Activated CD4-positive, alpha-beta T cell treated with anti-CD3 and anti-CD28 coated beads, Interleukin-2, amount 10 ng/mL, durations not matched to agents 7 days and 5 days (primary cell): ENCODE results near the gene LDLRAD3. TPM values are rescaled to one million over a fixed set of nuclear protein-coding genes. Genes with fewer than 3 reads are reported as not detected.

Source experiments
- CTCF ChIA-PET: fragments of 350-600 bp; sonication (Branson Sonifier 250); formaldehyde crosslinking; loops from one replicate; lab custom pipeline; 2021; ENCODE audit warnings: antibody characterized with exemption; lab: Charles Lee
- POLR2A ChIA-PET: fragments of 350-600 bp; sonication (Branson Sonifier 250); formaldehyde crosslinking; loops from one replicate; lab custom pipeline; 2021; ENCODE audit warnings: antibody characterized with exemption; lab: Charles Lee
- DNase-seq: peaks from one replicate; pipeline ENCODE4 v3.0.0-alpha.2; 2020
- H3K27ac Mint-ChIP-seq: one replicate; pipeline ENCODE4 v1.8.0; 2021; ENCODE audit warnings: mild to moderate bottlenecking, moderate library complexity, mixed read lengths
- H3K27me3 Mint-ChIP-seq: one replicate; pipeline ENCODE4 v1.8.0; 2021; ENCODE audit warnings: mixed read lengths
- H3K36me3 Mint-ChIP-seq: one replicate; pipeline ENCODE4 v1.8.0; 2021; ENCODE audit warnings: low read depth, mixed read lengths
- H3K4me1 Mint-ChIP-seq: one replicate; pipeline ENCODE4 v1.8.0; 2021; ENCODE audit warnings: mixed read lengths
- H3K4me3 Mint-ChIP-seq: one replicate; pipeline ENCODE4 v1.8.0; 2021; ENCODE audit warnings: mild to moderate bottlenecking, moderate library complexity, mixed read lengths
- H3K9me3 Mint-ChIP-seq: one replicate; pipeline ENCODE4 v1.8.0; 2021; ENCODE audit warnings: mixed read lengths
- total RNA-seq, 2 experiments: library from RNA; stranded (reverse); gene quantifications; one replicate each; pipeline ENCODE4 v1.2.3, GENCODE V29; 2021

The LDLRAD3 gene
- total RNA-seq, 2 experiments from 2014 or later = 0.07 TPM; not detected in 1

DNA sequence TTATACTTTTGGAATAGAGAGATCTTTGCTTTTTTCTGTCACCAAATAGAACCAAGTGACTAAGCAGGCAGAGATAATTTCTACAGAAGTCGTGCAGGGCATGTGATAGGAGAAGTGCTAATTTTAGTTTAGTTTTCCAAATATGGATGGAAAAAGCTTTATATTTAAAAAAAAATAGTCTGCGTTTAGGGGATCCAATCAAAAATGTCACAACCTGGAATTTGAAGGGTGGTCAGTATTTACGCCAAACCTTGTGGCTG is 165.7 kb downstream of the LDLRAD3 start:
- Mint-ChIP-seq H3K4me1 (peaks cover 7% of the 10 kb centered on the region), H3K27ac (no peak overlapping the region), H3K9me3 (no peaks in the 10 kb centered on the region), H3K36me3 (no peaks in the 10 kb centered on the region), H3K27me3 (no peaks in the 10 kb centered on the region), H3K4me3 (no peak overlapping the region)
- CTCF ChIA-PET = no interaction called here
- POLR2A ChIA-PET = no interaction called here
- no peak for DNase-seq

DNA sequence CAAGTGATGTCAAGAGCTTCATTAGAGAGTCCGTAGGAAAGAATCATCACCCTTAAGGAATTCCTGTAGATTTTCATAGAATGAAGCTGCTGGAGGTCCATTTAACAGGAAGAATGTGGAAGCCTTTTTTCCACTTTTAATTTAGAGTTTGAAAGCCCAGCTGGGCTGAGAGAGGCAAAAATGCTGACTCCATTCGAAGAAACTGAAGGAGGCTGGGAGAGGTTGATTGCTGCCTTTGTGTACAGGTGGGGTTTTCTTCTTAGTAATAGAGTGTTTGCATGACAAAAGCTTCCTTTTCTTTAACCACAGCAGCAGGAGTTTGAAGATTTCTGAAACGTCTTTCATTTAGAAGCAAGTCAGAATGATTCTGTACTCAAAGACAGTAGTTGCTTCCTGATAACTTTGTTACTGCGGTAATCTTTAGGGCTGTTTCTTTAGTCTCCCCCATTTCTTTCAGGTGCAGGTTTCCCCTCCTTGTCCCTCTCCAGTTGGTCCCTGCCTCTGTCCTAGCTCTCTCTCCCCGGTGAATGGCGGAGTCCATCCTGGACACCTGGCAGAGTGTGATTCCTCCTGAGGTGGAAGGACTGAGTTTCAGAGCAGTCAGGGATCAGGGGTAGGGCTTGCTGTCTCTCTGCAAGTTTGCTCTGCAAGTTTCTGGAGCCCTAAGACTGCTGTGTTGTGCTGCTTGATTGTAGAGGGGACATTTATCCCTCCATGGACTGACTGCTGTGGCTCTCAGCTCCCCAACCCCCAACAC is 166.2 kb downstream of the LDLRAD3 start:
- H3K36me3 Mint-ChIP-seq = no peaks in the 10 kb centered on the region
- DNase-seq = no peak
- H3K27ac Mint-ChIP-seq = no peak overlapping the region
- H3K4me3 Mint-ChIP-seq = no peak overlapping the region
- H3K9me3 Mint-ChIP-seq = no peaks in the 10 kb centered on the region
- POLR2A ChIA-PET = no interaction called here
- no peaks in the 10 kb centered on the region for H3K27me3 Mint-ChIP-seq
- CTCF ChIA-PET = no interaction called here
- peaks cover 7% of the 10 kb centered on the region for H3K4me1 Mint-ChIP-seq

DNA sequence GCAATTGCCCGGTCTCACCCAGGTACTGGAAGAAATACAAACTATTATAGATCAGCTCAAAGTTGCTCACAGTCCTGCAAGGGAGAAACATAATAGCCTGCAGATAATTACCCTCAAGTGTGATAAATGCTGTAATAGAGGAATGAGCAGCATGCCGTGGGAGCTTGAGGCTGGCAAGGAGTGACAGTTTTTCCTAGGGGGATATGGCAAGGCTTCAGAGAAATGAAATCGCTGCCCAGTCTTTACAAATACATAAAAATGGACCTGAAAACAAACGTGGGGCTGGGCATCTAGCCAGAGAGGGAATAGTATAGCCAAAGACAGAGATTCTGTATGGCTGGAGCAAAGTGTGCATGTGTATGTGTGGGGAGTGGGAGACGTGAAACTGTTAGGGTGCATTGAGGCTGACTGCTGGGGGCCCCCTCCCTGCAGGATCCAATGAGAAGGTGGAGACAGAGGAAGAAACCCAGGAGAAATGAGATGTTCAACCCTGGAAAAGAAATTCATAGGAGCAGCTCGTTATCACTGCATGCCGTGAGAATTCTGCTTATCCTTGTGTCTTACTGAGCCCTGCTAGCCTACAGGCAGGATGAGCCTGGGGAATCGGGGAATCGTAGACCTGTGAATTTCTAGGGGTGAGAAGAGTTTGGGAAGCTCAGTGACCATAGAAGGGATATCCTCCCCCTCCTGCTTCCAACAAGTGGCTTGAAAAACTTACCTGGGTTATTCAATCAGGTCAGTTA is 167.0 kb downstream of the LDLRAD3 start:
- Mint-ChIP-seq H3K27ac (no peak overlapping the region), H3K36me3 (no peaks in the 10 kb centered on the region), H3K27me3 (no peaks in the 10 kb centered on the region), H3K9me3 (no peaks in the 10 kb centered on the region), H3K4me1 (peaks cover 7% of the 10 kb centered on the region), H3K4me3 (no peak overlapping the region)
- CTCF ChIA-PET = no interaction called here
- no peak for DNase-seq
- POLR2A ChIA-PET = no interaction called here

DNA sequence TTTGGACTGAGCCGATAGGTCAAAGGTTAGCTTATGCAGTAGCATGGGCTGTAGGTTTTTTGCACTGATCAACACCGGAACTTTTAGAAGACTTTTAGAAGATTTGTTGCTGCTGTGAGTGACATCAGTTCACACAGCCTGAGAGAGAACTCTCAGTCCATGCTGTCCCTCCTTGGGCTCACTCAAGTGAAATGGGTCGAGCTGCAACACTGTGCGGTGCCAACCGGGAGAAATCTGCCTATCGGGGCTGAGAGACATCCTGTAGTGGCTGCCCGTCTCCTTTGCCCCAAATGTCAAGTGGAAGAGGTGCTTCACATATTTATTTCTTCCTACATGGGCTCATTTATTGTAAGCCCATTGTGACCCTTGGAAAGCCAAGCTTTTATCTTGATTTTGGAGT is 170.2 kb downstream of the LDLRAD3 start:
- H3K9me3 Mint-ChIP-seq = no peaks in the 10 kb centered on the region
- CTCF ChIA-PET = interaction anchor here (0.7 kb wide), 2 partner anchors 178 to 351 kb away, joined by 3 to 4 read pairs; no protein-coding TSS in a partner anchor
- H3K4me1 Mint-ChIP-seq = peaks cover 7% of the 10 kb centered on the region
- H3K27me3 Mint-ChIP-seq = no peaks in the 10 kb centered on the region
- DNase-seq = no peak
- H3K27ac Mint-ChIP-seq = no peak overlapping the region
- no peaks in the 10 kb centered on the region for H3K36me3 Mint-ChIP-seq
- POLR2A ChIA-PET = no interaction called here
- H3K4me3 Mint-ChIP-seq = no peak overlapping the region

DNA sequence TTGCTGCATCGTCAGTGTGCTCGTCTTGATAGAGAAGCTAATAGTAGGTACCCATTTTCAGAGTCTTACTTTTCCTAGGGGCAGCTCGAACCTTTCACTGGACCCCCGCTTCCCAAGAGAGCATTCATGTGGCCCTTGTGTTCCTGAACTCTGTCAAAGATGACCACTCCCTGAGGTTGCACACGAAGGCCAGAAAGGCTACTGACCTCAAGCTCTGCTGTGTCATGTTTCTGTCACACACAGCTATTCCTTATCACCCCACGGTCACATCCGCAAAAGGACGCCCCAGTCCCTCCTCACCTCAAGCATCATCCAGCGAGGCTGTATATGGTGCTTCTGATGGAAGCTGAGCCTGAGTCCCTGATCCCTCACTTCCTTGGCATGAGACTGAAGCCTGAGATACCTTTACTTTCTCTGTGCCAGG is 171.5 kb downstream of the LDLRAD3 start:
- Mint-ChIP-seq H3K27ac (no peak overlapping the region), H3K36me3 (no peaks in the 10 kb centered on the region), H3K27me3 (no peaks in the 10 kb centered on the region), H3K4me3 (no peak overlapping the region), H3K4me1 (peaks cover 5% of the 10 kb centered on the region), H3K9me3 (no peaks in the 10 kb centered on the region)
- no peak for DNase-seq
- ChIA-PET CTCF (interaction anchor here (0.5 kb wide), 1 partner anchor 609 kb away, joined by 5 read pairs; no protein-coding TSS in a partner anchor), POLR2A (no interaction called here)

DNA sequence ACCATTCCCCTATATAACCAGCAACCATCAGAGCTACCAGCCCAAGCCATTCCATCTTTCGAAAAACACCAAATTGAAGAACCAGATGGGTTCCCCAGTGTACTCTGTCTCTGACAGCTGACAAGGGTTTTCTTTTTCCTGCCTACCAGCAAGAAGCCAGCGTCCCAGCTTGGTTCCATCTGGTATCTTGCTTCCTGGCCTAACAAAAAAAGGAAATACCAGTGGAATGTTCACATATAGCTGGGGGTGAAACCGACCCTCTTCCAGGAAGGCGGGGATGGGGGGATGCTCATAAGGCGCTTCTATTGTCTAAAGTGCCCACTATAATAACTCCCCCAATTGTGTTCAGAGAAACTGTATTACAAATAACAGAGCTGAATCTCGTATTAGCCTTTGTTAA is 172.3 kb downstream of the LDLRAD3 start:
- Mint-ChIP-seq H3K4me1 (no peaks in the 10 kb centered on the region), H3K9me3 (no peaks in the 10 kb centered on the region), H3K27me3 (no peaks in the 10 kb centered on the region), H3K27ac (no peak overlapping the region), H3K4me3 (no peak overlapping the region), H3K36me3 (no peaks in the 10 kb centered on the region)
- DNase-seq = no peak
- ChIA-PET CTCF (no interaction called here), POLR2A (no interaction called here)

DNA sequence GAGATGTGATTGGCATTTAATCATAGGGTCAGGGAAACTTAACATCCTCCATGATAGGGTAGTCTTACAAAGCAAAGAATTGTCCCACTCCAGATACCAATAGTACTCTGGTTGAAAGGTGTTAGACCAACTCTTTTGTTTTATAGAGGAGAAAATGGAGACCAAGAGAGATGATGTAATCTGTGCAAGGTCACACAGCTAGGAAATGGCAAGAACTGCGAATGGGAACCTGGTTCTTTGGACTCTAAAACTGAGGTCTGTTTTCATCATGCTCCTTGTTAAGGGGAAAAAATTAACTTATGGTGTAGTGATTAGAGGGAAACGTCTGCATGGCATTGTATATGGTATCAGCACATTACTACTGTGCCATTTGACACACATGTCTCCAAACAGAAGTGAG is 174.2 kb downstream of the LDLRAD3 start:
- H3K27ac Mint-ChIP-seq = no peak overlapping the region
- no peaks in the 10 kb centered on the region for H3K4me1 Mint-ChIP-seq
- no peaks in the 10 kb centered on the region for H3K27me3 Mint-ChIP-seq
- DNase-seq = no peak
- H3K36me3 Mint-ChIP-seq = no peaks in the 10 kb centered on the region
- H3K9me3 Mint-ChIP-seq = no peaks in the 10 kb centered on the region
- ChIA-PET POLR2A (no interaction called here), CTCF (no interaction called here)
- no peak overlapping the region for H3K4me3 Mint-ChIP-seq

DNA sequence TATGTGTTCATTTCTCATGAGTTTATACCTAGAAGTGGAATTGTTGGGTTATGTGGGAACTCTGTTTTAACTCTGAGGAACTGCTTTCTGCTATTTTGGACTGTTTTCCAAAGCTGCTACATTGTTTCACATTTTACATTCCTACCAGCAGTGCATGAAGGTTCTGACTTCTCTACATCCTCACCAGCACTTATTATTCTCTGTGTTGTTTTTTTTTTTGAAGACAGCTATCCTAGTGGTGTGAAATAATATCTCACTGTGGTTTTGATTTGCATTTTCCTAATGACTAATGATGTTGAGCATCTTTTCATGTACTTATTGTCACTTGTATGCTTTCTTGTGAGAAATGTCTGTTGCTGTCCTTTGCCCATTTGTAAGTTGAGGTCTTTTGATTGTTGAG is 175.4 kb downstream of the LDLRAD3 start:
- no peak overlapping the region for H3K27ac Mint-ChIP-seq
- ChIA-PET CTCF (no interaction called here), POLR2A (no interaction called here)
- no peaks in the 10 kb centered on the region for H3K27me3 Mint-ChIP-seq
- H3K9me3 Mint-ChIP-seq = no peaks in the 10 kb centered on the region
- H3K4me1 Mint-ChIP-seq = no peaks in the 10 kb centered on the region
- H3K4me3 Mint-ChIP-seq = no peak overlapping the region
- DNase-seq = no peak
- no peaks in the 10 kb centered on the region for H3K36me3 Mint-ChIP-seq

DNA sequence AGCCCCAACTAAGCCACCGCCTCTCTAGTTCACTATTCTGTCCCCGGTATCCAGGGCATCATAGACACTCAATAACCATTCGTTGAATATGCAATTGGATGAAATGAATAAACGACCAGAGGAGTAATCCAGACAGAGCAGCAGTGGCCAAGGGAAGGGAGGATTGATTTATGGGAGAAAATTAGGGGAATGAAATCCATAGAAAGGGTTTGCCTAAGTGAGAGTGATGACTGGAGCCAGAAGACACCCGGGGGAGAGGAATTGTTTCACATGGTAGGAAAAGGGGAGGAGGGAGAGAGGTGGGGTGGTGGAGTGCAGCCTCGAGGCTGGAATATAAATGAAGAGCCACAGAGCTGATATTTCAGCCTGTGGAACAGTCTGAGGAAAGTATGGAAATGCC is 177.2 kb downstream of the LDLRAD3 start:
- DNase-seq = no peak
- H3K36me3 Mint-ChIP-seq = no peaks in the 10 kb centered on the region
- no peaks in the 10 kb centered on the region for H3K27me3 Mint-ChIP-seq
- no peak overlapping the region for H3K4me3 Mint-ChIP-seq
- POLR2A ChIA-PET = no interaction called here
- H3K4me1 Mint-ChIP-seq = no peaks in the 10 kb centered on the region
- H3K27ac Mint-ChIP-seq = no peak overlapping the region
- CTCF ChIA-PET = no interaction called here
- no peaks in the 10 kb centered on the region for H3K9me3 Mint-ChIP-seq

DNA sequence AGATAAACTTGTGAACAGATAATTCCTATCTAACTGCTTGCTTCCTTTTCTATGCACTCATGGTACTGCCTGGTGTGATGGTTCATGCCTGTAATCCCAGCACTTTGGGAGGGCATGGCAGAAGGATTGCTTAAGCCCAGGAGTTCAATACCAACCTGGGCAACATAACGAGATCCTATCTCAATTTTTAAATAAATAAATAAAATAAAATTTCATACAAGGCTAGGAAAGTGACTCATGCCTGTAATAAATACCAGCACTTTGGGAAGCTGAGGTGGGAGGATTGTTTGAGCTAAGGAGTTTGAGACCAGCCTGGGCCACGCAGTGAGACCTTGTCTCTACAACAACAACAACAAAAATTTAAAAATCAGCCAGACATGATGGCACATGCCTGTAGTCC is 178.8 kb downstream of the LDLRAD3 start:
- H3K4me1 Mint-ChIP-seq = no peaks in the 10 kb centered on the region
- ChIA-PET POLR2A (no interaction called here), CTCF (no interaction called here)
- no peak overlapping the region for H3K4me3 Mint-ChIP-seq
- H3K9me3 Mint-ChIP-seq = no peaks in the 10 kb centered on the region
- H3K36me3 Mint-ChIP-seq = no peaks in the 10 kb centered on the region
- no peak for DNase-seq
- H3K27me3 Mint-ChIP-seq = no peaks in the 10 kb centered on the region
- H3K27ac Mint-ChIP-seq = no peak overlapping the region

DNA sequence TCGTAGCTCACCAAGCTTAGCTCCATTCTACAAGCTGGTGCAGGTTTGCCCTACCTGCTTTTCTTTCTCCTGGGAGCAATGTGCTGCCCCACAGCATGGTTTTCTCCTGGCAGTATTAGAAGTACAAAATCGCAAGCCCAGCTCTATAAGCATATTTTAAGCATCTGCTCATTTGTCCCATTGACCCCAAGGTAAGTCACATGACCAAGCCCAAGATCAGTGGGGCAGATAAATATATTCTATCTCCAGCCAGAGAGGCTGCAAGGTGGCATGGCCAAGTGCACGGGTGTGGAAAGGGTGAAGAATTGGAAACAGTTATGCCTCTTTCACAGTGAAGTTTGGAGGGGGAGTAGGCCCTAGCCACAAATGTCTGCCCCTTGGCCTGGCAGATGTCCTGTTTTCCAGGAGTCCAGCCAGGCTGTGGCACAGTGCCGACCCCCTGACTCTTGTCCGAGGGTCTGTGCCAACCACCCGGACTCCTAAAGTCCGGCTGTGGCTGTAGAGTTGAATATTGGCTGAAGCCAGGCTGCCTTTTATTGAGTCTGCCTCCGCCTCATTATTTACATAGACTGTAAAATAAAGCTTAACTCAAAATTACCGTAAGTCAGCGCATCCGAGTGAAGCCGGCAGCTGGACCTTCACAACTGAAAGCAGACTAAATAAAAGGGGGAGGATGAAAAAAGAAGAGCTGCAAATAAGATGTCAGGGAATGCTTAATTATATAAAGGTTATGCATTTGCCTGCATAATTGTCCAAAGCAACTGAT is 179.7 kb downstream of the LDLRAD3 start:
- ChIA-PET POLR2A (no interaction called here), CTCF (no interaction called here)
- no peak for DNase-seq
- Mint-ChIP-seq H3K27me3 (no peaks in the 10 kb centered on the region), H3K27ac (no peak overlapping the region), H3K36me3 (no peaks in the 10 kb centered on the region), H3K4me1 (no peaks in the 10 kb centered on the region), H3K4me3 (no peak overlapping the region), H3K9me3 (no peaks in the 10 kb centered on the region)

DNA sequence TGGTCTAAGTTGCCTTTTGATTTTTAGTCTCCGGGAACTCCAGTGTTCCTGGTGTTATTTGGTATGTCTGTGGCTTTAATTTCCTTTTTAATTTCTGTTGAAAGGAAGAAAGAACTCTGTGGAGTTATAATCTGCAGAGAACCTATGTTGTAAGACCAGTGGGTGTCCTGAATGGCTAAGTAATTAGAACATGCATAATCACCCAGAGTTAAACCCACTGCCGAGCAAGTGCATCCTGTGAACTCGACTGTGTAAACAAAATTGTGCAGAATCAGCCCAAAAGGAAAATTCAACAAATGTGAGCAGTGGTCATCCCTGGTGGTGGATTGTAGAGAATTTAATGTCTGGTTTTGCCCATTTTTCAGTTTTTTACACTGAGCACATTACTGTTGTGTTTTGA is 182.8 kb downstream of the LDLRAD3 start:
- no peak overlapping the region for H3K27ac Mint-ChIP-seq
- no peaks in the 10 kb centered on the region for H3K36me3 Mint-ChIP-seq
- POLR2A ChIA-PET = no interaction called here

DNA sequence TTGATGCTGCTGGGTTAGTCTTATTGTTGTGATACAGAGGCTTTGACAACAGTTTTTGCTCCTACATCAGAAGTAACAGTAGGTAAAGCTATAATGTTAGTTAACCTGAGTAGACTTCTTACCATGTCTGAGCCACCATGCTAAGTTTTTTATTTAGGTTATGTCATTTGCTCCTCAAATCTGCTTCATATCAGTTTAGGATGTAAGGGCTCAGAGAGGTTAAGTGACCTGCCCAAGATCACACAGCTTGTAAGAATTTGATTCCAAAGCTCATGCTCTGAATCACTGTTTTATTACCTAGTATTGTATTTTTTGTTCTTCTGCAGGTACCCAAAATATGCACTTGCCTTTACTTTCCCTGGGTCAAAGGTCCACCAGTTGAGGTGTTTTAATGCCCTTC is 183.7 kb downstream of the LDLRAD3 start:
- H3K4me3 Mint-ChIP-seq = no peak overlapping the region

More for the DNA sequence above, 182.8 kb downstream of the LDLRAD3 start:
- Mint-ChIP-seq H3K4me3 (no peak overlapping the region), H3K4me1 (no peaks in the 10 kb centered on the region), H3K9me3 (no peaks in the 10 kb centered on the region), H3K27me3 (peaks cover 3% of the 10 kb centered on the region)
- no peak for DNase-seq
- CTCF ChIA-PET = no interaction called here

More for the DNA sequence above, 183.7 kb downstream of the LDLRAD3 start:
- ChIA-PET CTCF (no interaction called here), POLR2A (no interaction called here)
- no peak overlapping the region for H3K27ac Mint-ChIP-seq
- H3K36me3 Mint-ChIP-seq = no peaks in the 10 kb centered on the region
- DNase-seq = no peak
- H3K27me3 Mint-ChIP-seq = peaks cover 3% of the 10 kb centered on the region
- H3K9me3 Mint-ChIP-seq = no peaks in the 10 kb centered on the region
- H3K4me1 Mint-ChIP-seq = no peaks in the 10 kb centered on the region
